Activated gamma-delta T cell (primary cell): ENCODE results near the gene RALGPS1.

ENCODE experiments used
- DNase-seq: peaks from one replicate; lab custom pipeline; 2025; lab: John Stamatoyannopoulos, UW

Gene RALGPS1

GRCh38 chr9:127099664-127100063 is 185.1 kb downstream of the RALGPS1 start:
- DNase-seq, result no peak

DNA sequence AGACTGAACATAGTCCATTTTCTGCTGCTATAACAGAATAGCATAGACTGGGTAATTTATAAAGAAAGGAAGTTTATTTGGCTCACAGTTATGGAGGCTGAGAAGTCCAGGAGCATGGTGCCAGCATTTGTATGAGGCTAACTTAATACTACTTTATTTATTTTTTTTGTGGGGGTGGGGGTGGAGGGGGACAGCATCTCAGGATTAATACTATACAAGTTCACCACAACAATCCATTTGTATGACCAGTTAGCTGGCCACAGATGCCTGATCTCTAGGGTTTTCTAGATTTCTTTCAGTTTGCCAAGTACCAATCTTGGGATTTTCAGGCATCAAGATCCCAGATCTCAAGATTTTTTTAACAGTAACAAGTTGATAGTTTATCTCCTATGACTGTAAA is 187.6 kb downstream of the RALGPS1 start:
- DNase-seq, result no peak

DNA sequence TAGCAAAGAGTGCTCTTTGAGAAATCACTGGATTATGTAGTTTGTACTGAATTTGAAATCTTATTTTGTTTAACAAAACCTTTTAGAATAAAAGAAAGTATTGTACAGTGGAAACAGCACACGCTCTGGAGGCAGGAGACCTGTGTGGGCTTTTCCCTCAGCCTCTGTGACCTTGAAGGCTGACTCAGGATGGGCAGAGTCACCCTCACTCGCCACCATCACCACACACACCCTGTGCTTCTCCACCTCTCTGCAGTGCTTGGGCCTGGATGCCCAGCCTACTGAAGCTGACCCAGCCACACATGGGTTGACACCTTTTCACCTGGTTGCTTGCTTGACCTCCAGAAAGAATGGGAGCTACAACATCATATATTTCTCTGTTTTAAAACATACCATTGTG is 188.2 kb downstream of the RALGPS1 start:
- no peak for DNase-seq

GRCh38 chr9:127104581-127105311 is 190.2 kb downstream of the RALGPS1 start:
- no peak for DNase-seq

DNA sequence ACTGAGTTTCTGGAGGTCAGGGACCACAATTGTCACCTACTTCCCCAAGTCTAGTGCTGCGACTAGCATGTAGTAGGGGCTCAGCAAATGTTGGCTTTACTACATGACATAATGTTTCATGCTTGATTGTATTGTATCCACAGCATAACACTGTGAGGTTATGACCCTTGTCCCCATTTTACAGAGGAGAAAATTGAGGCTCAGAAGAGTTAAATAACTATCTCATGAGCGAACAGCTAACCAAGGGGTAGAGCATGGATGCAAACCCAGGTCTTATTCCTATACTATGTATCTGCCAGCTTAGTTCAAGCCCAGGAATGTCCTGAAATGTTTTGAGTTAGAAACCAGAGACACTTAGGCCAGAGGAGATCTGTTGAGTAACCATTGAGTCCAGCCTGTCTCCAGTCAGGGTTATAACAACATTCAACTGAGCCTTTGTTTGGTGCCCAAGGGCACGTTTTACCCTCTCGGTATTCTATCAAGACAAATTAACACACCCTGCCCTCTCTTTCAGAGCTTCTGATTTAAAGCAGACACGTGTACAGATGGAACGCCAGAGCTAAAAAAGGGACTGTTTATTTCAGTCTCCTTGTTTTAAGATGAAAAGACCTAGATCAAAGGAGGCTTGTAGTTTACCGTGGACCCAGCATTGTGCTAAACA is 191.4 kb downstream of the RALGPS1 start:
- no peak for DNase-seq

DNA sequence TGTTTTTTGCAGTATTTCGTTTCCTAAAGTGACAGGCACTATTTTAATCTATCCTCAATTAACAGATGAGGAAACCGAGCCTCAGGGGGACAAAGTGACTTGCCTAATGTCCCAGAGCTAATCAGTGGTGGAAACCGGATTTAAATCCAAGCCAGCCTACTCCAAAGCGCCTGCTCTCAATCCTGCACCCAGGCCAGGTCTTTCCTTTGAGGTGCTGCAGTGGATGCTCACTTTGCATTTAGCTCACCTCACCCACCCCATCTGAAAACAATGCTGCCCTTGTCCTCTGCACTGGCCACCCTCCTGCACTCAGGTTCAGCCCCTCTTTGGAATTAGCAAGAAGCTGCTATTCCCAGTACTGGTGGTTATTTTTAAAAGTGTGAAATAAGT is 191.9 kb downstream of the RALGPS1 start:
- no peak for DNase-seq

- DNase-seq, result no peak
These were observed 192.8 kb downstream of the RALGPS1 start for GRCh38 chr9:127107171-127107928.

DNA sequence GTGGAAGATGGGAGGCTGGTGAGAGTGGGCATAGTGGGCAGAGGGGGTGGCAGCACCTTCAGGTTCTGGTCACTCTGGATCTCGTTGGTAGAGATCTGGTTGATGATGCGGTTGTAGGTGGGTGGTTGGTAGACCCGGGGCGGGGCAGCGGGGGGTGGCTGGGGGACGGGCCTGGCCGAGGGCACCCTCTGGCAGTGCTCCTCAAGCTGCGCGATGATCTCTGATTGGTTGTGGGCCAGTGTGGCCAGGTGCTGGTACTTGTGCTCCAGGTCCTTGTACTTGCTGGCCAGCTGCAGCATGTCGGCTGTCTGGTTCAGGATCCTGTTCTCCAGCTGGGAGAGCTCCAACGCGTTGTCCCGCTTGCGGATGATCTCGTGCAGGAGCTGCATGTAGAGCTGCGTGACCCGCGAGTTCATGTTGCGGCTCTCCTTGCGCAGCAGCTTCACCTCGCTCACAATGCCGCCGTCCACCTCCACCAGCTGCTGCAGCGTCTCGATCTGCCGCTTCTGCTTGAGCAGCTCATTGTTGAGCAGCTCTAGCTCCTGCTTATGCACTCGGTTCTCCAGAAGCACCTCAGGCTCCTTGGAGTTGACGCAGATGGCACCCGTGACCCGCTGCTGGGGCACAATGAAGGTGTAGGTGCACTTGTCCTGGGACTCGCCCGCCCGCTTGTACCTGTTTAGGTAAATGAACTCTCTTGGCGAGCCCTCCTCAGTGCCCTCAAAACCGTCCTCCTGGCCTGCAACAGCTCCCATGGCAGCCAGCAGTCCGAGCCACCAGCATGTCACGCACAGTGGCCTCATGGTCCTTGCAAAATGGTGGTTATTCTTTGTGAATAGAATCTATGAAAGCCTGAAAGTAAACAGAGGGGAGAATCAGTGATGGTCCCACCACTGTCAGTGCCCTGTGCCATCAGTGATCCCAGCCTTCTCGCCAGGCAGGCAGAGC is 193.6 kb downstream of the RALGPS1 start:
- no peak for DNase-seq

DNA sequence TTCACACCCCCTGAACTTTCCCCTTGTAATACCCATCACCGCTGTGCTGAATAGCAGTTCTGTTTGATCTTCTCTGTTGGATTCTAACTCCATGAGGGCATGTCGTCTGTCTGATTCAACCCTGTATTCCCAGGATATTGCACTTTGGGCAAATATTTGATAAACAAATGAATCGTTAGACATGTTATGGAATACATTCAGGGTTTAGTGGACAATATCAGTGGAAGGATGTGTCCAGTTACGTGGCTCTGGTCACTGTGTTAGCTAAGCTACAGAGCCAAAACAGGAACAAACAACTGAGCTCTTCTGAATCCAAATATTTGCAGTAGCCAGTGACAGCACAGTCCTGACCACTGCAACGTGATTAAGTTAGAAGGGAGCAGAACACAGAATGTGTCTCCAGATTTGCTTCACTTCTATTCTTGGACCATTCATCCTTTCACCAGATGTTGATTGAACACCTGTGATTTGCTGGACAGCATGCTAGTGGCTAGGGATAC is 194.7 kb downstream of the RALGPS1 start:
- DNase-seq, result no peak

DNA sequence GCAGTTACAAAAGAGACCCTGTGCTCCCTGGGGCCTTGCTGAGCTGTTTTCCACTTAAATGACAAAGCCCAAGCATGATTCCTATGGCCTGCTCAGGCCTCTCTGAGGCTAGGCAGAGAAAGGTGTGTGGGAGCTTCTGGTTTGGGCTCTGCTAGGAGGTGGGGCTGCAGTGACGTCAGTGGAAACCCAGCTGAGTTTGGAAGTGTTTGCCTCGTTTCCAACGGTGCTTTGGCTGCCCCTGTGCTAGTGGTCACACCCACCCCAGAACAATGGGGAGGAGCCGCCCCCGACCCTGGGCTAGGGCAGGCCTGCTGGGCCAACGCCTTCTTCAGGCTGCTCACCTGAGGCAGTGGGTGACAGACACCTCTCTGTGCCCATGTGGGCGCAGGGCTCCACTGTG is 197.5 kb downstream of the RALGPS1 start:
- DNase-seq, result no peak

DNA sequence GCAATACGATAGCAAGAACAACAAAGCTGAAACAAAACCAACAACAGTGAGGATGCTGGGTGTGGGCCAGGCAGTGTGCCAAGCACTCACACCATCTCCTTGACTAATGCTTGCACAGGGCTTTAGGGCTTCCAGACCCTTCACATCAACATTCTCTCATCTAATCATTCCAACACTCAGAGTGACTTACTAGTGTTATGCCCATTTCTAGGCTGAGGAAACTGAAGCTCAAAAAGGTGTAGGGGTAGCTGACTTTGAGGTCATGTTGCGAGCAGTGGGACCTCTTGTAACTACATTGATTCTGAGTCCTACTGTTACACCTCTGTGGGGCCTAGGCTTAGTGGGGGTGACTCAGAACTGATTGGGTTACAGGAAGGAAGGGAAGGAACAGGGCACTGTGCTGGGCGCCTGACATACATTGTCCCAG is 198.2 kb downstream of the RALGPS1 start:
- DNase-seq, result no peak

DNA sequence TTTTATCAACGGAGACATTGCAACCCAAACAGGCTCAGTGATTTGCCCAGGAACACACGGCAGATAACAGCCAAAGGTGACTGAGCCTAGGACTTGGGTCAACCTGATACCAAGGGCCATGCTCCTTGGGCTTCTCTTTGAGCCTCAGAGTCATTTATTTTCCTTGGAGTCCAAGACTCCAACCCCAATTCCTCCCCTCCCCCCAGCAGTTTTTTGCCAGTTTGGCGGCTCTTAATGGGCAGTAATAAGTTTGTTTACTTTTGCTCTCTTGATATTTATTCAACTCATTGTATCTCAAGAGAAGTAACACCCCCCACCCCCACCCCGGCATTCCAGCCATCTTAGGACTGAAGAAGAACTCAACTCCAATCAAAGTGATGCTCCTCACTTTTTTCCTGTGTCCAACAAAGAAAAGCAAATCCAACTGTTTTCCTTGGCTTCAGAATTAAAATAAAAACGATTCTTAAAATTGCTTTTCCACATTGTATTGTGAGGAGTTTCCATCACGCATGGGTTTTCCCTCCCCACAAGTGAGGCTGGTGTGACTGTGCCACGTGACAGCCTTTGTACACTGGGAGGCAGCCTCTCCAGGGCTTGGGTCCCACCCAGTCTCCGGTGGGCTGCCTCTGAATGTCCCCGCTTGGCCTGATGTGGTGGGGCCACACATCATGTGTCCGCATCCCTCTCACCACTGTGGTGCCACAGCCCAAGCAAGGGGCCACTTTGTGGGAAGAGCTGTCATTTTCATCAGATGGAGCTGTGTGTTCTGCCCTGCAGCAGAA is 198.8 kb downstream of the RALGPS1 start:
- no peak for DNase-seq

- no peak for DNase-seq
These were observed 200.0 kb downstream of the RALGPS1 start for GRCh38 chr9:127114606-127115005.

GRCh38 chr9:127116088-127116726 is 201.6 kb downstream of the RALGPS1 start:
- no peak for DNase-seq

- no peak for DNase-seq
These were observed 202.4 kb downstream of the RALGPS1 start for GRCh38 chr9:127116957-127117356.

- DNase-seq, result no peak
These were observed 203.2 kb downstream of the RALGPS1 start for GRCh38 chr9:127117801-127118200.

DNA sequence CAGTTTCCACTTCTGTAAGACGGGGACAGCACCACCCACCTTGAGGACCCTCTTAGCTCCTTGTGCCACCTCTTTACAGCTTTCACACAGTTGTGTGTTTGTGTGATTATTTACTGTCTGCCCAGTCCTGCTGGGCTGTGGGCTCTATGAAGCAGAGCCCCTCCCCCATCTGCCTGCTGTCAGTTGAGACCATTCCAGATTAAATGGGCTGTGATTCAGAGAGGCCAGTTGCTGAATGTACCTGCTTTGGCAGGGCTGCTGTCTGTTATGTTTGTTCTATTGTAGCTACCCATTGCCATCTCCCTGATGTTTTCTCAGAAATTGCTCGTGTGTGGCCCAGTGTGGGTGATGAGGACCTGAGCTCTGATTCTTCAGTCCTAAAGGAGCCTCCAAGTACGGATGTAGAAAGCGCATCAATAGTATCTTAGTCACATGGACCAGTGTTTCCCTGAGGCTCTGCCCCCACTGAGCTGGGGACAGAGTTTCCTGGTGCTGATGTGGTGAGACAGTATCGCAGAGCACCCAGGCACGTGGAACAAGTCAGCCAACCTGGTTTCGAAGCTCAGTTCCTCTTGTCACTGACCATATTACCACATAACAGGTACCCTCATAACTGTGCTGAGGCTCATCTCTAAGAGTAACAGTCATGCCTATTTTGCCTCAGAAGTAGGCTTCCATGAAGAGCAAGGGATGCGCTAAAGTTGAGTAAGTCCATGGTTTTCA is 204.2 kb downstream of the RALGPS1 start:
- no peak for DNase-seq

GRCh38 chr9:127119320-127119709 is 204.7 kb downstream of the RALGPS1 start:
- DNase-seq, result no peak

DNA sequence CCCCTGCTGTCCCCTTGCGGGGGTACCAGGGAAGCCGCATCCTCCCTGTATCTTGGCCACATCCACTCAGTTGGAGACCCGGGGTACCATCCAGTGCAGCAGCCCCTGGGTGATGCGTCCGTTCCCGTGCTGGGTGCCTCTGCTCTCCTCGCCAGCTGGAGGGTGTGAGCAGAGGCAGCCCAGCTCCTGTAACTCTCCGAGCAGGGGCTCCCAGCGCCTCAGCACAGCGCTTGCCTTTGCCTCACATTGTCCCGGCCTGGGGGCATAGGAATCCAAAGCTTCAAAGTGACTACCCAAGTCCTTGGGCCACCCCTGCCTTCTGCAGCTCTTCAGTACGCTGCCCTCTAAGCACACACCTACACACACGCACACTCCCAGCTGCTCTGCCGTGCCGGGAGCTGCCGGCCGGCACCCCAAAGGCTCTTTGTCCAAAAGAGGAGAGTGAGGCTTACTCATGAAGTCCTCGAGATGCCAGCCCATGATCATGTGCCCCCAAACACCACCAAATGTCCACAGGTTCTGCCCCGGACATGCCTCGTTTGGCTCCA is 207.1 kb downstream of the RALGPS1 start:
- DNase-seq, result no peak
